Measurements from ENCODE around the gene TBX2. TPM values are rescaled to one million over a fixed set of nuclear protein-coding genes. Genes with fewer than 3 reads are reported as not detected.

Gene TBX2
- total RNA-seq, 1 donor from 2014 or later, result 9.8 TPM

GRCh38 chr17:61442878-61443474 is 43.3 kb downstream of the TBX2 start:
- intact Hi-C loops (cut with DNase I), result no loop called here
- H3K36me3 ChIP-seq, result no peaks in the 10 kb centered on the region
- peaks cover 14% of the 10 kb centered on the region for H3K4me1 ChIP-seq
- no peak for TF ChIP-seq POLR2AphosphoS5 (IDR thresholded peaks at IDR 0.05; ENCODE audit: insufficient read depth in 1 of 2, low read depth in 1 of 2)
- no peak for TF ChIP-seq CTCF (IDR thresholded peaks at IDR 0.05)
- TF ChIP-seq POLR2A (IDR thresholded peaks at IDR 0.05), result no peak
- H3K4me3 ChIP-seq, result no peak overlapping the region
- H3K27ac ChIP-seq, result no peak overlapping the region
- no peaks in the 10 kb centered on the region for H3K9me3 ChIP-seq
- no peaks in the 10 kb centered on the region for H3K27me3 ChIP-seq
- peak in 1 of 2 donors; percentile 79 for DNase-seq (ENCODE audit: extremely low spot score in 2 of 2)

- Histone ChIP-seq H3K27me3 (no peaks in the 10 kb centered on the region), H3K27ac (no peak overlapping the region)
These were observed 43.8 kb downstream of the TBX2 start for GRCh38 chr17:61443475-61443882.

GRCh38 chr17:61444075-61444474 is 44.4 kb downstream of the TBX2 start:
- no peak for DNase-seq (ENCODE audit: extremely low spot score in 2 of 2)
- Histone ChIP-seq H3K4me3 (no peak overlapping the region), H3K36me3 (no peaks in the 10 kb centered on the region), H3K27ac (no peak overlapping the region), H3K27me3 (no peaks in the 10 kb centered on the region), H3K9me3 (no peaks in the 10 kb centered on the region), H3K4me1 (peaks cover 14% of the 10 kb centered on the region)
- no peak for TF ChIP-seq CTCF (IDR thresholded peaks at IDR 0.05)
- TF ChIP-seq POLR2AphosphoS5 (IDR thresholded peaks at IDR 0.05; ENCODE audit: insufficient read depth in 1 of 2, low read depth in 1 of 2), result no peak
- TF ChIP-seq POLR2A (IDR thresholded peaks at IDR 0.05), result no peak
- intact Hi-C loops (cut with DNase I), result no loop called here

More at GRCh38 chr17:61443475-61443882, 43.8 kb downstream of the TBX2 start:
- TF ChIP-seq POLR2A (IDR thresholded peaks at IDR 0.05) (no peak), CTCF (IDR thresholded peaks at IDR 0.05) (no peak), POLR2AphosphoS5 (IDR thresholded peaks at IDR 0.05; ENCODE audit: insufficient read depth in 1 of 2, low read depth in 1 of 2) (no peak)
- intact Hi-C loops (cut with DNase I), result no loop called here
- Histone ChIP-seq H3K36me3 (no peaks in the 10 kb centered on the region), H3K4me3 (no peak overlapping the region), H3K4me1 (peaks cover 14% of the 10 kb centered on the region), H3K9me3 (no peaks in the 10 kb centered on the region)
- no peak for DNase-seq (ENCODE audit: extremely low spot score in 2 of 2)

GRCh38 chr17:61444831-61445230 is 45.2 kb downstream of the TBX2 start:
- no peaks in the 10 kb centered on the region for H3K9me3 ChIP-seq
- no peak overlapping the region for H3K4me3 ChIP-seq
- no peak overlapping the region for H3K27ac ChIP-seq
- DNase-seq (ENCODE audit: extremely low spot score in 2 of 2), result no peak
- H3K36me3 ChIP-seq, result no peaks in the 10 kb centered on the region
- H3K27me3 ChIP-seq, result no peaks in the 10 kb centered on the region
- no peak for TF ChIP-seq POLR2AphosphoS5 (IDR thresholded peaks at IDR 0.05; ENCODE audit: insufficient read depth in 1 of 2, low read depth in 1 of 2)
- TF ChIP-seq CTCF (IDR thresholded peaks at IDR 0.05), result no peak
- TF ChIP-seq POLR2A (IDR thresholded peaks at IDR 0.05), result no peak
- intact Hi-C loops (cut with DNase I), result no loop called here
- H3K4me1 ChIP-seq, result peaks cover 14% of the 10 kb centered on the region

- intact Hi-C loops (cut with DNase I), result no loop called here
- TF ChIP-seq CTCF (IDR thresholded peaks at IDR 0.05) (no peak), POLR2AphosphoS5 (IDR thresholded peaks at IDR 0.05; ENCODE audit: insufficient read depth in 1 of 2, low read depth in 1 of 2) (no peak), POLR2A (IDR thresholded peaks at IDR 0.05) (no peak)
- peaks cover 5% of the 10 kb centered on the region for H3K27me3 ChIP-seq
- no peaks in the 10 kb centered on the region for H3K36me3 ChIP-seq
- H3K4me1 ChIP-seq, result peaks cover 24% of the 10 kb centered on the region
- H3K4me3 ChIP-seq, result no peak overlapping the region
- no peak overlapping the region for H3K27ac ChIP-seq
- no peak for DNase-seq (ENCODE audit: extremely low spot score in 2 of 2)
- no peaks in the 10 kb centered on the region for H3K9me3 ChIP-seq
These were observed 47.7 kb downstream of the TBX2 start for GRCh38 chr17:61447358-61447757.
